ENCODE results near the gene CTIF.

DNA sequence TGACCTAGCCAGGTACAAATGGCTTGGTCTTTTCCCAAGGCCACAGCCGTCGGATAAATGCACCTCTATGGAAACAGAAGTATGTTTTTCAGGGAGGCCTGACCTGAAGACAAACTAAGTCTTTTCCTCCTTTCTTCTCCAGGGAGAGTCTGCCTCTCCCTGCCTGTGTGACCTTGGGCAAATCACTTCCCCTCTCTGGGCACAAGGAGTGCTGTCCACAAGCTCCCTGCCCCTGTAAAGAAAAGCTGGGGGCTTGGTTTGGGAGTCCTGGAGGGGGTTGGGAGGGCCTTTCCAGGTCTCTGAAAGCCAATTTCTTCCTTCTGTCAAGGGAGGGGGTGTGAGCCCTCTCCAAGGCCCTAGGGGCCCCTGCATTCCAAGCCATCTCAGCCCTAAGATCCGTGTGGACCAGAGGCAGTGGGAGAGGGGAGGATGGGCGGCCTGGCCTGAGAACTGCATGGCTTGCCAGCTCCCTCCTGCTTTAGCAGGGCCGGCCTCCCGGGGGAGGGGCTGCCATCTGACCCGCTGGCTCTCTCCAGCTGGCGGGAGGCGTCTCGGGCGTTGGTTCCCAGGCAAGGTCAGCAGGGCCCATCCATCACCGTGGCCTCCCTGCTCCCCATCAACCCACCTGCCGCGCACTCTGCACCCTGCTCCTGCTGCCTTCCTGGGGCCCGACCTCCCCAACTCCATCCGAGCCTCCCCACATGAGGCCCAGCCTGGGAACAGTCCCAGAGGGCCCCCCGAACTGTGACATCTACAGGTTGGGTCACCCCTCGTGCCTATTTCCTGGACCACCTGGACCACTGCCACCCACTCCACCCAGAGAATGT lies 350.5 kb downstream of the CTIF start:
- no peak for TF ChIP-seq POLR2A (IDR thresholded peaks at IDR 0.05)
- no peak for TF ChIP-seq EP300 (IDR thresholded peaks at IDR 0.05)
